GM23338 (cell line): ENCODE measurements around the gene FBXW11. TPM values are rescaled to one million over a fixed set of nuclear protein-coding genes. Genes with fewer than 3 reads are reported as not detected.
A peak's percentile ranks its signal among the peaks of the same experiment; 100 is the strongest.

ENCODE experiments used
- ATAC-seq: fragments of 200-7000 bp; cut with Tn5 transposase; 3 replicates; pipeline ENCODE4 v1.9.1; 2020
- DNase-seq: peaks from one replicate; pipeline ENCODE4 v3.0.0-alpha.2; 2015; ENCODE audit warnings: low spot score
- H2AFZ ChIP-seq: fragments of 200-600 bp; sonication (generic); 2 replicates; pipeline ENCODE4 v1.8.0; 2016; ENCODE audit warnings: antibody characterized with exemption, mild to moderate bottlenecking, moderate library complexity
- H3F3A ChIP-seq: fragments of 200-600 bp; sonication (generic); replicated peaks from 2 replicates; pipeline ENCODE4 v1.8.0; 2017; ENCODE audit warnings: antibody characterized with exemption, mixed run types, low read depth
- H3K27ac ChIP-seq: fragments of 200-600 bp; sonication (generic); 2 replicates; pipeline ENCODE4 v1.6.1; 2016; ENCODE audit warnings: low read depth
- H3K27me3 ChIP-seq: fragments of 200-600 bp; sonication (generic); 2 replicates; pipeline ENCODE4 v1.8.0; 2016; ENCODE audit warnings: mild to moderate bottlenecking, mixed run types, moderate library complexity; ENCODE audit not compliant: insufficient read depth
- H3K36me3 ChIP-seq: fragments of 200-600 bp; sonication (generic); 2 replicates; pipeline ENCODE4 v1.8.0; 2016; ENCODE audit warnings: mild to moderate bottlenecking; ENCODE audit not compliant: insufficient read depth
- H3K4me1 ChIP-seq: fragments of 200-600 bp; sonication (generic); 2 replicates; pipeline ENCODE4 v1.8.0; 2016; ENCODE audit warnings: mild to moderate bottlenecking, moderate library complexity; ENCODE audit not compliant: insufficient read depth
- H3K4me2 ChIP-seq: fragments of 200-600 bp; sonication (generic); 2 replicates; pipeline ENCODE4 v1.7.1; 2017; ENCODE audit warnings: mixed run types
- H3K4me3 ChIP-seq: fragments of 200-600 bp; sonication (generic); 2 replicates; pipeline ENCODE4 v1.6.1; 2016; ENCODE audit warnings: mixed run types
- H3K79me2 ChIP-seq: fragments of 200-600 bp; sonication (generic); replicated peaks from 2 replicates; pipeline ENCODE4 v1.8.0; 2017; ENCODE audit warnings: mild to moderate bottlenecking; ENCODE audit not compliant: insufficient read depth
- H3K9me2 ChIP-seq: fragments of 200-600 bp; sonication (generic); 2 replicates; pipeline ENCODE4 v1.8.0; 2017; ENCODE audit not compliant: insufficient read depth
- H4K20me1 ChIP-seq: fragments of 200-600 bp; sonication (generic); replicated peaks from 2 replicates; pipeline ENCODE4 v1.8.0; 2017; ENCODE audit warnings: mild to moderate bottlenecking; ENCODE audit not compliant: insufficient read depth
- H3K27ac Mint-ChIP-seq: 2 replicates; pipeline ENCODE4 v1.8.0; 2020; ENCODE audit warnings: inconsistent platforms, mild to moderate bottlenecking, moderate library complexity, mixed read lengths
- H3K27me3 Mint-ChIP-seq: 3 replicates; pipeline ENCODE4 v1.8.0; 2022; ENCODE audit warnings: low read depth, mild to moderate bottlenecking, moderate library complexity, mixed read lengths, inconsistent platforms; ENCODE audit not compliant: insufficient read depth, poor library complexity
- H3K36me3 Mint-ChIP-seq: 3 replicates; pipeline ENCODE4 v1.8.0; 2021; ENCODE audit warnings: low read depth, mild to moderate bottlenecking, inconsistent platforms, moderate library complexity, mixed read lengths
- H3K4me1 Mint-ChIP-seq: 3 replicates; pipeline ENCODE4 v1.8.0; 2020; ENCODE audit warnings: mild to moderate bottlenecking, inconsistent platforms, mixed read lengths
- H3K4me3 Mint-ChIP-seq: 3 replicates; pipeline ENCODE4 v1.8.0; 2021; ENCODE audit warnings: moderate library complexity, mild to moderate bottlenecking, inconsistent platforms, mixed read lengths
- H3K9me3 Mint-ChIP-seq: 3 replicates; pipeline ENCODE4 v1.8.0; 2020; ENCODE audit warnings: moderate library complexity, mild to moderate bottlenecking, inconsistent platforms, mixed read lengths
- CREB1 ChIP-seq: fragments of 250-450 bp; sonication (Bioruptor Pico); IDR thresholded peaks from 2 replicates; pipeline ENCODE4 v1.5.0; 2020; ENCODE audit warnings: low read depth, mild to moderate bottlenecking, moderate library complexity
- EZH2phosphoT487 ChIP-seq: fragments of 200-600 bp; sonication (generic); IDR thresholded peaks from one replicate; pipeline ENCODE4 v1.8.1; 2018; ENCODE audit warnings: antibody characterized with exemption; ENCODE audit not compliant: unreplicated experiment
- JUNB ChIP-seq: IDR thresholded peaks from one replicate; pipeline ENCODE4 v1.6.1; 2016; ENCODE audit warnings: antibody characterized with exemption; ENCODE audit not compliant: unreplicated experiment
- STAT1 ChIP-seq: IDR thresholded peaks from one replicate; pipeline ENCODE4 v1.6.1; 2016; ENCODE audit warnings: antibody characterized with exemption; ENCODE audit not compliant: unreplicated experiment
- ZNF114 ChIP-seq: fragments of 250-450 bp; sonication (Bioruptor Pico); IDR thresholded peaks from 2 replicates; pipeline ENCODE4 v1.5.0; 2020; ENCODE audit warnings: mild to moderate bottlenecking, moderate library complexity
- ZNF331 ChIP-seq: fragments of 250-450 bp; sonication (Bioruptor Pico); IDR thresholded peaks from 2 replicates; pipeline ENCODE4 v1.5.0; 2020; ENCODE audit warnings: low read depth, mild to moderate bottlenecking, moderate library complexity
- polyA plus RNA-seq: library from polyadenylated mRNA; unstranded; fragments of >200 nt; fragmentation: Nextera tagmentation; extraction: Ambion mirVana; gene quantifications from 2 replicates; pipeline ENCODE4 v1.2.1, GENCODE V29; 2016
- total RNA-seq: library from RNA; depleted of rRNA; stranded (reverse); fragments of >200 nt; shearing (Covaris generic); gene quantifications from 2 replicates; pipeline ENCODE4 v1.2.3, GENCODE V29; 2014
- TF ChIP-seq, protein P1 (sequence below): IDR thresholded peaks from one replicate; pipeline ENCODE4 v1.6.1; 2018; ENCODE audit warnings: antibody characterized with exemption; ENCODE audit not compliant: unreplicated experiment
- TF ChIP-seq, protein P2 (sequence below): IDR thresholded peaks from 2 replicates; pipeline ENCODE4 v1.6.1; 2016; ENCODE audit warnings: antibody characterized with exemption
- TF ChIP-seq, protein P3 (sequence below), 2 experiments: fragments of 200-600 bp in 1 of 2; sonication (generic) in 1 of 2; conservative IDR thresholded peaks; 2 replicates each; pipeline versions ENCODE4 v1.5.1 to v1.6.1; 2016 to 2017; ENCODE audit warnings: antibody characterized with exemption in 2 of 2, low read depth in 2 of 2, mild to moderate bottlenecking in 2 of 2, moderate library complexity in 1 of 2

FBXW11 gene
- total and polyA plus RNA-seq, 2 experiments from 2014 or later, result 45.0 to 88.0 TPM

DNA sequence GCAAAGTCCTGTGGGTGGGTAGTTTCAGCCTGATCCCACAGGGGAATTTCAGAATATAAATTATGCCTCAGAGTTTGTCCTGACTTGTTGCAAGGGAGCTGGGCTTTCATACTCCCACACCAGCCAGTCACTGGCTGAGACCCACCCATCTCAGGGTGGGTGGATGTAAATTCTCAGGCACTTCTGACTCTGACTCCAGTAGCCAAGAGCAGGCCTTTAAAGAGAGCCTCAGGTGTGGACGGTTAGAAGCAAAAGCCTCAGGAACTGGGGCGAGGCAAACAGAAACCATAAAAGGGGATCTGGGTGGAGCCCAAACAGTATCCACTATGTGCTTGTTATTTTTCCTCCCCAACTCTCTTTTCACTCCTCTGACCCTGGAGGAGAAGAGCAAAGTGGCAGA lies 28.6 kb upstream of the FBXW11 start:
- Histone ChIP-seq H2AFZ (peak overlapping the region; percentile 57; the same call in 1 of the 2 replicates), H3K27ac (no peak overlapping the region), H3K4me2 (no peak overlapping the region), H3K4me3 (no peak overlapping the region), H3K4me1 (no peaks in the 10 kb centered on the region; the same call in 1 of the 2 replicates), H3K27me3 (no peaks in the 10 kb centered on the region), H3K9me2 (0 out of 2 replicates have a peak, but pooled peaks cover 5% of the 10 kb centered on the region), H3F3A (no peaks in the 10 kb centered on the region), H3K79me2 (no peaks in the 10 kb centered on the region), H4K20me1 (no peaks in the 10 kb centered on the region), H3K36me3 (no peaks in the 10 kb centered on the region)
- Mint-ChIP-seq H3K4me3 (no peak overlapping the region), H3K27me3 (peaks cover 3% of the 10 kb centered on the region), H3K4me1 (peaks cover 6% of the 10 kb centered on the region; the same call in 2 of the 3 replicates), H3K9me3 (peaks cover 33% of the 10 kb centered on the region), H3K27ac (no peak overlapping the region), H3K36me3 (peaks cover 18% of the 10 kb centered on the region)
- TF ChIP-seq CREB1 (CRISPR knock-in tag), result no peak
- TF ChIP-seq, protein P1, sequence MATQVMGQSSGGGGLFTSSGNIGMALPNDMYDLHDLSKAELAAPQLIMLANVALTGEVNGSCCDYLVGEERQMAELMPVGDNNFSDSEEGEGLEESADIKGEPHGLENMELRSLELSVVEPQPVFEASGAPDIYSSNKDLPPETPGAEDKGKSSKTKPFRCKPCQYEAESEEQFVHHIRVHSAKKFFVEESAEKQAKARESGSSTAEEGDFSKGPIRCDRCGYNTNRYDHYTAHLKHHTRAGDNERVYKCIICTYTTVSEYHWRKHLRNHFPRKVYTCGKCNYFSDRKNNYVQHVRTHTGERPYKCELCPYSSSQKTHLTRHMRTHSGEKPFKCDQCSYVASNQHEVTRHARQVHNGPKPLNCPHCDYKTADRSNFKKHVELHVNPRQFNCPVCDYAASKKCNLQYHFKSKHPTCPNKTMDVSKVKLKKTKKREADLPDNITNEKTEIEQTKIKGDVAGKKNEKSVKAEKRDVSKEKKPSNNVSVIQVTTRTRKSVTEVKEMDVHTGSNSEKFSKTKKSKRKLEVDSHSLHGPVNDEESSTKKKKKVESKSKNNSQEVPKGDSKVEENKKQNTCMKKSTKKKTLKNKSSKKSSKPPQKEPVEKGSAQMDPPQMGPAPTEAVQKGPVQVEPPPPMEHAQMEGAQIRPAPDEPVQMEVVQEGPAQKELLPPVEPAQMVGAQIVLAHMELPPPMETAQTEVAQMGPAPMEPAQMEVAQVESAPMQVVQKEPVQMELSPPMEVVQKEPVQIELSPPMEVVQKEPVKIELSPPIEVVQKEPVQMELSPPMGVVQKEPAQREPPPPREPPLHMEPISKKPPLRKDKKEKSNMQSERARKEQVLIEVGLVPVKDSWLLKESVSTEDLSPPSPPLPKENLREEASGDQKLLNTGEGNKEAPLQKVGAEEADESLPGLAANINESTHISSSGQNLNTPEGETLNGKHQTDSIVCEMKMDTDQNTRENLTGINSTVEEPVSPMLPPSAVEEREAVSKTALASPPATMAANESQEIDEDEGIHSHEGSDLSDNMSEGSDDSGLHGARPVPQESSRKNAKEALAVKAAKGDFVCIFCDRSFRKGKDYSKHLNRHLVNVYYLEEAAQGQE, result no peak
- TF ChIP-seq JUNB, result no peak
- TF ChIP-seq, protein P2, sequence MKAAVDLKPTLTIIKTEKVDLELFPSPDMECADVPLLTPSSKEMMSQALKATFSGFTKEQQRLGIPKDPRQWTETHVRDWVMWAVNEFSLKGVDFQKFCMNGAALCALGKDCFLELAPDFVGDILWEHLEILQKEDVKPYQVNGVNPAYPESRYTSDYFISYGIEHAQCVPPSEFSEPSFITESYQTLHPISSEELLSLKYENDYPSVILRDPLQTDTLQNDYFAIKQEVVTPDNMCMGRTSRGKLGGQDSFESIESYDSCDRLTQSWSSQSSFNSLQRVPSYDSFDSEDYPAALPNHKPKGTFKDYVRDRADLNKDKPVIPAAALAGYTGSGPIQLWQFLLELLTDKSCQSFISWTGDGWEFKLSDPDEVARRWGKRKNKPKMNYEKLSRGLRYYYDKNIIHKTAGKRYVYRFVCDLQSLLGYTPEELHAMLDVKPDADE, result no peak
- TF ChIP-seq ZNF114, result no peak
- TF ChIP-seq ZNF331, result no peak
- TF ChIP-seq STAT1, result no peak
- TF ChIP-seq, protein P3, sequence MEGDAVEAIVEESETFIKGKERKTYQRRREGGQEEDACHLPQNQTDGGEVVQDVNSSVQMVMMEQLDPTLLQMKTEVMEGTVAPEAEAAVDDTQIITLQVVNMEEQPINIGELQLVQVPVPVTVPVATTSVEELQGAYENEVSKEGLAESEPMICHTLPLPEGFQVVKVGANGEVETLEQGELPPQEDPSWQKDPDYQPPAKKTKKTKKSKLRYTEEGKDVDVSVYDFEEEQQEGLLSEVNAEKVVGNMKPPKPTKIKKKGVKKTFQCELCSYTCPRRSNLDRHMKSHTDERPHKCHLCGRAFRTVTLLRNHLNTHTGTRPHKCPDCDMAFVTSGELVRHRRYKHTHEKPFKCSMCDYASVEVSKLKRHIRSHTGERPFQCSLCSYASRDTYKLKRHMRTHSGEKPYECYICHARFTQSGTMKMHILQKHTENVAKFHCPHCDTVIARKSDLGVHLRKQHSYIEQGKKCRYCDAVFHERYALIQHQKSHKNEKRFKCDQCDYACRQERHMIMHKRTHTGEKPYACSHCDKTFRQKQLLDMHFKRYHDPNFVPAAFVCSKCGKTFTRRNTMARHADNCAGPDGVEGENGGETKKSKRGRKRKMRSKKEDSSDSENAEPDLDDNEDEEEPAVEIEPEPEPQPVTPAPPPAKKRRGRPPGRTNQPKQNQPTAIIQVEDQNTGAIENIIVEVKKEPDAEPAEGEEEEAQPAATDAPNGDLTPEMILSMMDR (conservative IDR thresholded peaks at IDR 0.05; ENCODE audit: low read depth in 2 of 2), result no peak
- ATAC-seq, result no peak; the same call in 2 of the 3 replicates
- no peak for DNase-seq

DNA sequence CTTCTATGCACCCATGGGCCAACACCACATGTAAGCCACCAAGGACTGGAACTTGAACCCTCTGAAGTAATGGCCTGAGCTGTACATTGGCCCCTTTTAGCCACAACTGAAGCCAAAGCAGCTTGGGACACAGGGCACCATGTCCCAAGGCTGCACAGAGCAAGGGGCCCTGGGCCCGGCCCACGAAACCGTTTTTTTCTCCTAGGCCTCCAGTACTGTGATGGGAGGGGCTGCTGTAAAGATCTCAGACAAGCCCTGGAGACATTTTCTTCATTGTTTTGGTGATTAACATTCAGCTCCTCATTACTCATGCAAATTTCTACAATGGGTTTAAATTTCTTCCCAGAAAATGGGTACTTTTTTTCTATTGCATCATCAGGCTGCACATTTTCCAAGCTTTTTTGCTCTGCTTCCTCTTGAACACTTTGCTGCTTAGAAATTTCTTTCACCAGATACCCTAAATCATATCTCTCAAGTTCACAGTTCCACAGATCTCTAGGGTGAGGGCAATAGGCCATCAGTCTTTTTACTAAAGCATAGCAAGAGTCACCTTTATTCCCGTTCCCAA lies 25.5 kb upstream of the FBXW11 start:
- Mint-ChIP-seq H3K4me1 (peaks cover 2% of the 10 kb centered on the region; the same call in 1 of the 3 replicates), H3K4me3 (no peak overlapping the region), H3K27ac (no peak overlapping the region), H3K9me3 (peaks cover 26% of the 10 kb centered on the region), H3K27me3 (no peaks in the 10 kb centered on the region), H3K36me3 (peaks cover 18% of the 10 kb centered on the region)
- Histone ChIP-seq H3K27ac (no peak overlapping the region), H3K4me2 (no peak overlapping the region), H3K4me1 (no peaks in the 10 kb centered on the region; the same call in 1 of the 2 replicates), H2AFZ (no peak overlapping the region), H3K9me2 (0 out of 2 replicates have a peak, but pooled peaks cover 5% of the 10 kb centered on the region), H4K20me1 (no peaks in the 10 kb centered on the region), H3K27me3 (no peaks in the 10 kb centered on the region), H3K79me2 (no peaks in the 10 kb centered on the region), H3K4me3 (no peak overlapping the region), H3F3A (no peaks in the 10 kb centered on the region), H3K36me3 (no peaks in the 10 kb centered on the region)
- no peak for ATAC-seq
- no peak for DNase-seq
- TF ChIP-seq STAT1 (no peak), EZH2phosphoT487 (no peak), ZNF331 (no peak)
